ENCODE measurements around the gene RGS9.

Gene RGS9

GRCh38 chr17:65222214-65222738 lies 85.1 kb downstream of the RGS9 start:
- no peak for DNase-seq

GRCh38 chr17:65225061-65225460 lies 87.9 kb downstream of the RGS9 start:
- no peak for DNase-seq

- no peak for DNase-seq
Observed at GRCh38 chr17:65226227-65226626, 89.1 kb downstream of the RGS9 start.

GRCh38 chr17:65227637-65228036 lies 90.5 kb downstream of the RGS9 start:
- no peak for DNase-seq

- DNase-seq: no peak
Observed at GRCh38 chr17:65228287-65228686, 91.1 kb downstream of the RGS9 start.

- peak; percentile 62 to 63 for DNase-seq
Observed at GRCh38 chr17:65228734-65229620, 91.8 kb downstream of the RGS9 start.

- DNase-seq: no peak
Observed at GRCh38 chr17:65229621-65229995, 92.4 kb downstream of the RGS9 start.

GRCh38 chr17:65230040-65230439 lies 92.9 kb downstream of the RGS9 start:
- DNase-seq: no peak

GRCh38 chr17:65231086-65231485 lies 93.9 kb downstream of the RGS9 start:
- no peak for DNase-seq

GRCh38 chr17:65231662-65232335 lies 94.6 kb downstream of the RGS9 start:
- peak; percentile 64 to 67 for DNase-seq

GRCh38 chr17:65235284-65235683 lies 98.1 kb downstream of the RGS9 start:
- no peak for DNase-seq

GRCh38 chr17:65236321-65236720 lies 99.2 kb downstream of the RGS9 start:
- DNase-seq: no peak

GRCh38 chr17:65243838-65244625 lies 106.9 kb downstream of the RGS9 start:
- no peak for DNase-seq

- DNase-seq: no peak
Observed at GRCh38 chr17:65246252-65246651, 109.1 kb downstream of the RGS9 start.

- DNase-seq: no peak
Observed at GRCh38 chr17:65249774-65250173, 112.6 kb downstream of the RGS9 start.

- no peak for DNase-seq
Observed at GRCh38 chr17:65254166-65254565, 117.0 kb downstream of the RGS9 start.

GRCh38 chr17:65259281-65259680 lies 122.1 kb downstream of the RGS9 start:
- no peak for DNase-seq

GRCh38 chr17:65259696-65260485 lies 122.7 kb downstream of the RGS9 start:
- no peak for DNase-seq

- DNase-seq: no peak
Observed at GRCh38 chr17:65260626-65261025, 123.5 kb downstream of the RGS9 start.

GRCh38 chr17:65261152-65261551 lies 124.0 kb downstream of the RGS9 start:
- no peak for DNase-seq

- no peak for DNase-seq
Observed at GRCh38 chr17:65261682-65262636, 124.8 kb downstream of the RGS9 start.
